Suprapubic skin (tissue), 4 donors: ENCODE results near the gene CERS6.

ENCODE experiments used
- CTCF ChIP-seq, 2 donors: fragments of 200-600 bp in 1 of 2; fragments of 450-650 bp in 1 of 2; sonication (generic) in 1 of 2; IDR thresholded peaks; one replicate each; pipeline ENCODE4 v1.5.1; 2016 to 2019; ENCODE audit warnings: antibody characterized with exemption in 2 of 2, mild to moderate bottlenecking in 1 of 2, moderate library complexity in 1 of 2
- POLR2A ChIP-seq, 2 donors: fragments of 450-650 bp; IDR thresholded peaks; one replicate each; pipeline ENCODE4 v1.6.1; 2017; ENCODE audit warnings: antibody characterized with exemption in 2 of 2, mild to moderate bottlenecking in 2 of 2, moderate library complexity in 2 of 2
- POLR2AphosphoS5 ChIP-seq, 3 donors: sonication (generic); formaldehyde crosslinking; IDR thresholded peaks; one replicate each; pipeline ENCODE4 v1.6.1; 2017; ENCODE audit warnings: antibody characterized with exemption in 3 of 3

- TF ChIP-seq CTCF (IDR thresholded peaks at IDR 0.05) (no peak), POLR2A (IDR thresholded peaks at IDR 0.05) (no peak), POLR2AphosphoS5 (IDR thresholded peaks at IDR 0.05) (no peak)
Measured at GRCh38 chr2:168718622-168719021, 262.6 kb downstream of the CERS6 start.
